Pons (tissue), 1 donor: Measurements from ENCODE around the gene TENM4.

Source experiments
- DNase-seq: peaks from one replicate; pipeline ENCODE4 v3.0.0-alpha.2; 2016; ENCODE audit warnings: low spot score

TENM4 gene

DNA sequence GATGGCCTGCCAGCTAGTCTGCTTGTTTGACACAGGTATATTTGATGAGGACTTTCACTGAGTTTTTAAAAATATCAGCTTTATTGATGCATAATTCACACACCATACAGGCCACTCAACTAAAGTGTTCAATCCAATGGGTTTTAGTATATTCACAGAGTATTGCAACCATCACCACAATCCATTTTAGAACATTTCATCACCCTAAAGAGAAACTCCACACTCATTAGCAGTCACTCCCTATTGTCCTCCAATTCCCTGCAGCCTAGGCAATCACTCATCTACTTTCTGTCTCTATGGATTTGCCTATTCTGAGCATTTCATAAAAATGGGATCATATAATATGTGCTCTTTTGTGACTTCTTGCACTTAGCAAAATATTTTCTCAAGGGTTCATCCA, 468.2 kb downstream of the TENM4 start:
- no peak for DNase-seq

DNA sequence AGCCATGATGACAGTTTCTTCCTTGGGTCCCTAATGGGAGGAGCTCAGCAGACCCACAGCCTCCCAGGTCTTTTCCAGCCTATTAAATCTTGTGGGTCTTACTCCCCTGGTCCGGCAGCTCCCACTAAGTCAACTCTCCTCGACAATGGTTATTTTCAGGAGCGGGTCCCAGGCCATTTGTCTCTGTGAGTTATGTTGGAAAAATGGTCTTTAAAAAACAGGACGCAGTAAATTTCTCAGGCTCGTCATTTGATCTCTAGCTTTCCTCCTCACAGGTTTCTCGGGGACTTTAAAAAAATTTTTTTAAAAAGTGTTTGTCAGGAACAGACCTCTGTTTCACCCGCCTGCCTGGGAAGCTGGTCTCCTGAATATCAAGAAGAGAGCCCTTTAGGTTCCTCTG, 468.7 kb downstream of the TENM4 start:
- DNase-seq: no peak

DNA sequence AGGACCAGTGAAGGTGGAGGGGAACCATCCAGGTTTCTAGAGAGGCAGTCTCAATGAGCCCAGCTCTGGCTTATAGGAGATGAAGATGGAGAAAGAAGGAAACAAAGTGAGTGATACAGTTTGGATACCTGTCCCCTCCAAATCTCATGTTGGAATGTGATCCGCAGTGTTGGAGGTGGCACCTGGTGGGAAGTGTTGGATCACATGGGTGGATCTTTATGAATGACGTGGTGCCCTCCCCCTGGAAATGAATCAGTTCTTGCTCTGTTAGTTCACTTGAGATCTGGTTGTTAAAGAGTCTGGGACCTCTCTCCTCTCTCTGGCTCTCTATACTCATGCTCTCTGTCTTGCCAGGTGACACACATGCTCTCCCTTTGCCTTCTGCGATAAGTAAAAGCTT, 473.0 kb downstream of the TENM4 start:
- DNase-seq: no peak

DNA sequence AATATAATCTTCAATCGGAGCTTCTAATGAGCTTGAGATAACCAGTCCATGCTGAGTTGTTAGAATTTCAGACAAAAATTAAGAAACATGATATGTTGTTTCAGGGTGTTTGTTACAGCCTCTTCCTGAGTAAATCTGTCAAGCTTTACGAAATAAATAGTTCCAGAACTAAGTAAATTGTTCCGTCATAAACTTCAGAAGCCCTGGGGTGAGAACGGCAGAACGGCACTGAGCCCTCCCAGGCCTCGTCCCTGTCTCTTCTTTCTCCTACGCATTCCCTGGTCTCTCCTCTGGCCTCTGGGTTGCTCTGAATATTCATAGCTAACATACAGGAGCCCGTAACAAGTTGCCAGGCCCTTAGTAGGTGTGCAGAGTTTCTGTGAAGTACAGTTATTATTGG, 475.4 kb downstream of the TENM4 start:
- DNase-seq: no peak

DNA sequence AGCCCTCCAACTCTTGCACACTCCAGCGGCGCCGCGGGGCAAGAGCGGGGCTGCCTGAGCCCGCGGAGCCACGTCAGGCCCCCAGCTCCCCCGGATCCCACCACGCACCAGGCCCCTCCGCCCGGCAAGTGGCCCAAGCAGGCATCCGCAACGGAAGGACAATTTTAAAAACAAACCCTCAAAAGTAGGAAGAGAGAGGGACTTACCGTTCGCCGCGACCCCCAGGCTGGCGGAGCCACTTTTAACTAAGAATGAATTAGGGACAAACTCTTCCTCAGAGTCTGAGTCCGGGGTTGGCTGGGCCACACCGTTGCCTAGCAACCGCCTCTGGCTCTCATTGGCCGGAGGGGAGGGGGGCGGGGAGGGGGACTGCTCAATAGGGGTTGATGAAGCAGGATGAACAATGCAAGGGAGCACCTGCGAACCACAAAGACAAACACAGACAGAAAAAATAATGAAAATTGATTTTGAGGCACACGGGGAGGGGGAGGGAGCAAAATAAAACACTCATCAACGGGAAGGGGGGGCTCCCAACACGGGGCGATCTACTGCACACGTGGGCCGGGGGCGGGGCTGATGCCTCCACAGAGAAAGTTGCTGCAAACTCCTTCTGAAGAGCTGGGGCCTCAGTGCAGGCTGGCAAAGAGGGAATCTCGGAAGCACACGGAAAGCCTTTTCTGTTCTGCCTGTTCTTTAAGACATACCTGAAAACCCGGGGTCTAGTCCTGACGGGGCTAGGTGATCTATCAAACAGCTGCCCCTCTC, 478.7 kb downstream of the TENM4 start:
- DNase-seq: peak; percentile 52

DNA sequence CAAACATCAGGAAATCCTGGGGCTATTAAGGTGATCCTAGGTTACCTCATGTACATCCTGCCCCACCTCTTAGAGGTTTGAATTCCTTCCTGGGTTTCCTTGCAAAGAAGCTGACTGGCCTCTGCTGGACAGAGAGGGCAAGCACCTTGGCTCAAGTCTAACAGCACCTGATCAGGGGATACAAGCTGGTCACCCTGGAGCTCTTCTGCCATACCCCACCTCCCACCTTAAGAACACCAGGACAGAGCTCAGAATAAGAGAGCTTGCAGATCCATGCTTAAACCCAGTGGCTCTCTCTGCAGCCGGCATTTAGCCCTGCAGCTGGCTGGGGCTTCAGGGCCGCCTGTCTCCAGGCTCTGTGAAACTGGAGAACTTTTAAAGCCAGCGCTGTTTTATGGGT, 479.6 kb downstream of the TENM4 start:
- DNase-seq: peak; percentile 35

DNA sequence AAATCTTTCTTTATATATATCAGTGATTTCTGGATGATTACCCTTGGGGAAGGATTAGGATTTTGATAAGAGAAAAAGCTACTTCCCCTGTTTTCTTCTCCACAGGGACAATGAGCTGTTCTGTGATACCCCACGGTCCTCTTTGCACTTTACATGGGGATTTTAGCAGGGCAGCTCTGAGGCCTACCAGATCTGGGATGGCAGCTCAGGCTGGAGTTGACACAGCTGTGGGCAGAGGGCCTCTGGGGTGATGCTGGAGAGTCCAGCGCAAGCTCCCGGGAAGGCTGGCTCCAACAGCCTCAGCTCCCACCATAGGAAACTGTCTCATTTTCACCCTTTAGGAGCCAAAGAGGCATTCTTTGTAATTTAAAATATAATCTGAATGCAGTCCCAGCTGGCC, 482.4 kb downstream of the TENM4 start:
- DNase-seq: no peak

DNA sequence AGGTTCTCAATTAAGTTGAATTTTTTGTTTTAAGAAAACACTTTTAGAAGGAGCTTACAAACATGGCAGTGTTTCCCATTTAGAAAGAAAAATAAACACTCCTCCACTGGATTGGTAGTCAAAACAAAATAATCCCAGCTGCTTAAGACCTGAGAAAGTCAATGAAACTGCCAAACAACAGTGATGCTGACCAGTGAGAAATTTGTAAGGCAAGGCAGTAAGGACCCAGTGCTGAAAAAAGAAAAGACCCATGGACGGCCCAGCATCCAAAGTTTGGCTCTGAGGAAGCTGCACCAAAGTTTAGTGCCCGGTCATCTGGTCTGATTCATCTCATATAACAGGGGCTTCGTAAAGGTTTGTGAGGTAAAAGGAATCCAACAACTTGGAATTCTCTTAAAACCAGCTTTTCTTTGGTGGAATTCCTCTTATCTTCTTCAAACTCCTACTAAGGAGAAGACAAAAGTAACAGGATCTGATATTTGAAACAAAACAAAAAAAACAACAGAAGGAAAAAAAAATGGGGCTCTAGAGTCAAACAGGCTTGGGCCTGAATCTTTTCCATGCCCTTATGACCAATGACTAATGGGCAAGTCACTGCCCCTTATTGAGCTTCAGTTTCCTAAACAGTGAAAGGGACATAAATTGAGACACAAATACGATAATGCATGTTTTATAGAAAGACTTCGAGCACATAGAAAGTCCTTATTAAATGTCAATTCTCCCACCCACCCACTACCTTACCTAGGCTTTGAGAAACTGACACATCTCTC, 483.2 kb downstream of the TENM4 start:
- no peak for DNase-seq

DNA sequence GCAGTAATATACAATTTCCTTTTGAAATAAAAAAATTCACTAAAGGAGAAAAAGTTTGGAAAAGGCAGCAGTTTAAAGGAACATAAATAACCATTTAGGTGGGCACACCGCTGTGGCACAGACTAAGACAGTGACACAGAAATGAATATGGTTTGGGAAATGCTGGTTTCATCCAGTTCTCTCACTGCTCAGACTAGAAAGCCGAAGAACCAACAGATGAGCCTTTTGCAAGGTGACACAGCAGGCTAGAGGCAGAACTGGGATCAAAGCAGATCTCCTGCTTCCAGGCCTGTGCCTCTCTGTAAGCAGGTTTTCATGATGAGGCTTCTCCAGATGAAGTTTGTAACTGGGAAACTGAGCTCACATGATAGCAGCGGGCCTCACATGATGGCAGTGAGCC, 486.1 kb downstream of the TENM4 start:
- no peak for DNase-seq

DNA sequence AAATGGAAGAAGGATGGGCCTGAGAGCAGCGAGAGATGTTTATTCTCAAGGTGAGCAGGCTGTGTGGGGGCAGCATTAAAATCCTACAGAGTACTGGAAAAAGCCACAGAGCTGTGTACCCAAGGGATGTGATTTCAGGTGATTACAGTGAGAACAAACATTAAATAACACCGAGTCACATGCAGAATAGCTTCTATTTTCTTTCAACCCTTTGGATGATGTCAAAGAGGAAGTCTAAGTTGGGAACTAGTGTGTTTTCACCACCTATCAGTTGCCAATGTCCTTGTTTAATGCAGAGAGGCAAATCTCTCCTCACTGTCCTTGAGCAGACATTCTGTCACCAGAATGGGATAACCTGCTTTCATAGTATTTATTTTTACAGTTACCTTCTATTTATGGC, 486.6 kb downstream of the TENM4 start:
- peak; percentile 25 for DNase-seq

DNA sequence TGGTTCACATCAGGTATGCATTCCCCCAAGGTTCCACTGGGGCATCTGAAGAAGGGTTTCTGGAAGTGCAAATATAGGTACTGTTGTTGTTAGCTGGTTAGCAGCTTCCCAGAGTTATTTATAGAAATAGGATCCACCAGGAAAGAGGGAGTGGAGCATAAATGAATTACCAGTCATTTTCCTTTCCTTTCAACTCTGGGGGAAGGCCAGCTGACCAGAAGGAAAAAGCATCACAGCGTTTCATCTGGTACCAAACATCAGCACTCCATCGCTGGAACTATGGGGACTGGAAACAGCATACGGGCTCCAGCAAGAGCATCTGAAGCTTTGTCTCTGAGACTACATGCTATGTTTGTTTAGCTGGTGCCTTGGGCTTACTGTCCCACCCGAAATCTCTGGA, 487.9 kb downstream of the TENM4 start:
- DNase-seq: no peak

DNA sequence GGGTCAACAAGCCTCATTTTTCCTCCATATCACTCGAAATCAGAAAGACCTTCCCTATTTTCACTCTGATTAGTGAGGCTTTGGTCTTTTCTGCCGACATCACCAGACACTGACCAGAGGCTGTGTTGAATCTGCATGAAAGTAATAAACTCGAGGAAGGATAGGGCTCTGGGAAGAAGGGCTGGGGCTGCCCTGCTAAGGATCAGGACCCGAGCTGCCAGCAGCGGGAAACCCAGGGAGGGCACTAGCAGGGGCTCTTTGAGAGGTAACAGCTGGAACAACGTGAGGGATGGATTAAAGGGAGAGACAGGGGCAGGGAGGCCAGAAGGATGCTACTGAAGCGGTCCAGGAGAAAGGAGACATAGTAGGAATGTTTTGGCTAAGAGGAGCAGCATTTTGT, 488.7 kb downstream of the TENM4 start:
- DNase-seq: no peak

DNA sequence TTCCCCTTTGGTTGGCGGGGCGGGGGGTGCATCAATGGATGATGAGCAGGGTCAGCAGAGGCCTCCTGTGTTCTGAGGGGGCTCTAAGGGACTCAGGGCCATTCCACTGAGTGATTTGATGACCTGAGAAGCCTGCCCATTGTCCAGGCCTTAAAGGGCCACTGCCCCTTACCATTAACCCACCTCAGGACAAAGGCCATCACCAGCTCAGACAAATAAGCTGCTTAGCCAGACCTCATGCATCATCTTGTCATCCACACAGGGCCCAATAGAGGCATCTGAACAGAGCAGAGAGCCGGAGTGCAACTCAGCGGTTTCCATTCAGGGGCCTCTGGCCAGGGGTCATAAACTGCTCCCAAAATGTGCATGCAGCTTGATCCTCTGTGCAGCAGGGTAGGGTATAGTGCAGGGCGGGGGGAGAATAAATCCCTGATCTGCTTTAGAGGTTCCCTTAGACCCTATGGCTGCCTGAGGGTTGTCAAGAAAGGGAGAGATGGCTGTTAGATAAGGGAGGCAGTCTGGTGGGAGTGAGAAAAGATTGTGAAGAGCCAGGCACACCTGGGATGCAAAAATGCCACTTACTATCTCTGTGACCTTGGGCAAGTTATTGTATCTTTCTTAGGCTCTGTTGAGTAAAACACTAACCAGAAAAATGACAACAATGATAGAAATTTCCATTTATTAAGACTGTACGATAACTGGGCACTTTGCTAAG, 490.7 kb downstream of the TENM4 start:
- DNase-seq: no peak

DNA sequence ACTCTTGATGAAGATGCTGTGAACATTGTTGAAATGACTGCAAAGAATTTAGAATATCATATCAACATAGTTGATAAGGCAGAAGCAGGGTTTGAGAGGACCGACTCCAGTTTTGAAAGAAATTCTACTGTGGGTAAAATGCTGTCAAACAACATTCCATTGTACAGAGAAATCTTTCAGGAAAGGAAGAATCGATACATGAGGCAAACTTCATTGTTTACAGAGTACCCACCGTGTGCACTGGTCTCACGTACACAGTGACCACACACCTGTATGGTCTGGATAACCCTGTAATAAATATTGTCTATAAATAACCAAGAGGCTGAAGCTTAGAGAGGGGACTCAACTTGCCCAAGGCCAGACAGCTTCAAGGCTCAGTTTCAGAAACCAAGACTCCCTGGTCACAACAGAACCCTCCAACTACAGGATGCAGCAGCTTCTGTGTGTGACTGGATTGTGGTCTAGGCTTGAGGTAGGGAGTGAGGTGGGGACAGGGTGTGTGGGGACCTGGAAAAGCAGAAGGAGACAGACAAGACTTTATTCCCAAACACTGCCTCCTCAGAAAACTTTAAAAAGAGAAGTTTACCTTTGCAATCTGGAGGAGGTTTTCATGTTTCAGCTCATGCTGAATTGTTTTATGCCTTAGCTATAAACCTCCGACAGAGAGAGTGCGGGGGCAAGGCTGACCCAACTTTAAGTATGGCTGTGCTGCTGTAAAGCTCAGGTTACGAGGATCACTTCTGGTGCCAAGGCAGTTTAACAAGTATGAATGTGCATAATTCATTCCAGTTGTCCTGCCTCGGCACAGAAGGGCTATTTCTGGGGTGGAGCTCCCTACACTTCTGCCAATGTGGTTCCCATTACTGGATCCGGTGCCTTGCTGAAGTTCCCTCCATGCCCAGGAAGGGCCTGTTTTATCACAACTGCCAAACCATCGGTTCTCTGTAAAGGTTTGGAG, 493.6 kb downstream of the TENM4 start:
- no peak for DNase-seq

DNA sequence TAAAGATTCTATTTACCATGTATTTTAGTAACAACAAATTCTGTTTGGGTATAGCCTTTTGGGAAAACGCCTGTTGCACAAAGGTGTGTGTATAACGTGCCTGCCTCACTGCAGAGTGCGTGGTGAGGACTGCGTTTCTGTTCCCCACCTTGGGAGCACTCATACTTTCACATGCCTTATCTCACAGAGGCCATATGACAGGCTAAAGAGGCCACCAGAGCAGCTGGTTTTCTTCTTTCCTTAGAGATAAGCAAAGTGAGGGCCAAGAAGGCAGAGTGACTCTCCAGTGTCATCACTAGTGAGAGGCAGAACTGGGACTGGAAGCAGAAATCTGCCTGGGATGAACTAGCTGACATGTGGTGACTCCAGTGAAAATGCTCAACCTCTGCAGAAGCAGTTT, 497.0 kb downstream of the TENM4 start:
- no peak for DNase-seq

DNA sequence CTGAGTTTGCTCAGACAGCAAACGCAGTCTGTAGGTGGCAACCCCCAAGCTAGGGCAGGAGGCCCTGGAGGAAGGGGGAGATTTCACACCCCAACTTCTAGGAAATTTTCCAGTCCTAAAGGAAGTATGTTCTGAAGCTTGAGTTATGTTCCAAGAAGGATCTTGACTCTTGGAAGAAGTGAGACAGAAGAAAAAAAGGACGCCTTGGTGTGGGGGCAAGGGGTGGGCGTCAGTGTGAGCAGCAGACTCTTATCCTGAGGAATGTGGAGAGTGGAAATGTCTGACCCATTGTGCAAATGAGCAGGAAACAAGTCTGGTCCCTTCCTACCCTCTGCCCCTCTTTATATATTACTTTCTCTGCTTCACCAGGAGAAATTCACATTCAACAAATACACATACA, 497.7 kb downstream of the TENM4 start:
- no peak for DNase-seq

DNA sequence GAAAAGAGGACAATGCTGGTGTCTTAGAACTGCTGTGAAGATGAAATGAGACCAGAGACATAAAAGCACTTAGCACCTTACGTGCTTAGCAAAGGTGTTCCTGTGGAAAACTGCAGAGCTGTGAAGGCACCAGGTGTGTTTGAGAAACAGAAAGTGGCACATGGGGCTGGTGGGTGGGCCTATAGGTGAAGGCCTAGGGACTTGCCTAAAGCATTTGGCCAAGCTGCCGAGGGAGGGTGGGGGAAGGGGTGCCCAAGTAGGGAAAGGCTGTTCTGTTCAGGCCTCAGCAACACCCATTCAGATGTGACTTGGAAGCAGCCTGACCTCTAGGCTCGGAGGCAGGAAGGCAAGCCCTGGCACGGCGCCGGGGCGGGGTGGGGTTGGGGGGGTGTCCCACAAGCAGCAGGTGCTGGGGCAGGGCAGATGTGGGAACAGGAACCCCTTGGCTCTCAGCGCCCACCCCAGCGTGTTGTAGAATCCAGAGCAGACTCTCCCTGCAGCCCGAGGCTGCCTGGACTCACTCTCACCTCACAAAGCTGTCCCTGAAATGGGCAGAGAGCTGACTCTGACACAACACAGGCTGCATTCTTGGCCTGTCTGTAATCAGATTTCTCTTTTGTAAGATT, 499.5 kb downstream of the TENM4 start:
- DNase-seq: no peak

DNA sequence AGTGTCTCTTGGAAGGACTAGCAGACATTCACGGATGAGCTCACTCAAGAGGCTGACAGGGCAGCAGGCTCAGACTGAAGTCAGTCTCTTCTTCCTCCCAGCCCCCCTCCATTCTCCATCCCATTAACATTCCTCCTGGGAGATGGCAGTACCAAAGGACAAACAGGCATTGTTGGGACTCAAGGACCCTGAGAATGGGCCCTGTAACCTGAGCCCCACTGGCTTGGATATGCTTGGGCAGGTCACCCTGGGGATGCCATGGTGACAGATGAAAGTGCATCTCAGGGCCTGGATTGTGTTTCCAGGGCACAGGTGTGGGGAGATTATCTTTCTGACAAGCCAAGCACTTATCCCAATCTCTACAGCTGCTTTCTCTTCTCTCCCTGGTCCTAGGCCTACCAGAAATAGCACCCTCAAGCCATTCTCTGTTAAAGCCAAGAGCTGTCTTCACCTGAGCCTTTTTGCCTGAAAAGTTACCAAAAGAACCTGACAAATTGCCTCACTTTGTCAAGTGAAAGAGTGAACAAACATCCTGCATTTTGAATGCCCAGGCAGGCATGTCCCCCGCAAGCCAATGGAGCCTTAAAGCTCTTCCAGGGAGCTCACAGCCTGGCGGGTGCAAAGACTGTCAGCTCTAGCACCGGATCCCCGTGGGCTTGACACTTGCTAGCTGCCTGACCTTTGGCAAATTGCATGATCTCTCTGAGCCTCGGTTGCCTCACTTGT, 500.2 kb downstream of the TENM4 start:
- DNase-seq: no peak

DNA sequence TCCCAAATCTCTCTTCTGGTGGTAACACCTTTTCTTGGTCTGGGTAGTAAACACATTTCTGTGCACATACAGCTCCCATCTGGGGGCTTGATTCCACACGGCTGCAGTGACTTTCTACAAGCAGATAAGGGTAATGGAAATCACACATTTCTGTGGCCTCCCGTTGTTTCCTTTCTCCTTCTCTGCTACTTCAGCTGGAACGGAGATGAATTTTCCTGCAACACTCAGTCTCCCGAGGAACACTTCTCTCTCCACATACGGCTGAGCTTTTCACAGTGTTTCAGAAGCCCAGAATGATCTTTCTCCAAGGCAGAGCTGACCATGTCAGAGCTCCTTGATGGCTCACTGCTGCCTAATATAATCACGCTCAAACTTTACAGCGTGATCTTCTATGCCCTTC, 501.9 kb downstream of the TENM4 start:
- DNase-seq: no peak

DNA sequence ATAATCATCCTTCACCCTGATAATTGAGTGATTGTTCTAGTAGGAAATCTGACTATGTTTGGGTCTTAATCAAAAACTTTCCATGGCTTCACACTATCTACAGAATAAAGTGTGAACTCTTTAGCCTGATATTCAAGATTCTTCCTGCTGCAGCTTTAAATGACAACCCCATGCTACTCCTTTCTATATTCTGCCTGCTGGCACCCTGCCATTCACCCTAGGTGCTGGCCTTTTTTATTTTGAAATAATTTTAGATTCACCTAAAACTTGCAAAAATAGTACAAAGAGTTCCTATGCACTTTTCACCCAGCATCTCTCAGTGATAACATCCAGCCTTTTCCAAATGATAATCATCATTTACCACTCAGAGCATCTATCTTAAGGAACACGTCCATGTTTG, 502.8 kb downstream of the TENM4 start:
- no peak for DNase-seq
